A673 (cell line): ENCODE results near the gene RAB7B. TPM values are rescaled to one million over a fixed set of nuclear protein-coding genes. Genes with fewer than 3 reads are reported as not detected.

Experiments used
- BruUV-seq: library from RNA; stranded (reverse); fragments of 400-500 nt; replicated peaks from 2 replicates; lab custom pipeline; 2021; lab: Mats Ljungman, UMichigan
- CTCF ChIA-PET: fragments of 300-600 bp; sonication (Branson Sonifier 250); formaldehyde crosslinking; loops from one replicate; lab custom pipeline; 2022; ENCODE audit warnings: antibody characterized with exemption; lab: Charles Lee
- POLR2A ChIA-PET: fragments of 300-600 bp; sonication (Branson Sonifier 250); formaldehyde crosslinking; loops from one replicate; lab custom pipeline; 2022; ENCODE audit warnings: antibody characterized with exemption; ENCODE audit not compliant: low non-redundant PET; lab: Charles Lee
- DNase-seq: peaks from one replicate; pipeline ENCODE4 v3.0.0-alpha.2; 2015; ENCODE audit warnings: low spot score
- H3K27ac ChIP-seq: fragments of 200-600 bp; sonication (generic); 2 replicates; pipeline ENCODE4 v1.5.1; 2016; ENCODE audit warnings: mixed run types, low read depth, mild to moderate bottlenecking, mixed read lengths, antibody characterized with exemption, low read length; ENCODE audit not compliant: poor library complexity, severe bottlenecking
- H3K27me3 ChIP-seq: fragments of 200-600 bp; sonication (generic); replicated peaks from 2 replicates; pipeline ENCODE4 v1.6.1; 2017; ENCODE audit warnings: mixed run types, low read depth, mild to moderate bottlenecking, mixed read lengths, antibody characterized with exemption, low read length; ENCODE audit not compliant: insufficient read depth, poor library complexity
- H3K36me3 ChIP-seq: fragments of 200-600 bp; sonication (generic); 2 replicates; pipeline ENCODE4 v1.6.1; 2016; ENCODE audit warnings: mixed run types, mild to moderate bottlenecking, mixed read lengths, antibody characterized with exemption, low read length; ENCODE audit not compliant: insufficient read depth, poor library complexity, severe bottlenecking
- H3K4me1 ChIP-seq: fragments of 200-600 bp; sonication (generic); 2 replicates; pipeline ENCODE4 v1.6.1; 2017; ENCODE audit warnings: mixed run types, mild to moderate bottlenecking, mixed read lengths, antibody characterized with exemption, low read length; ENCODE audit not compliant: insufficient read depth, poor library complexity, severe bottlenecking
- H3K4me3 ChIP-seq: fragments of 200-600 bp; sonication (generic); 2 replicates; pipeline ENCODE4 v1.5.1; 2016; ENCODE audit warnings: low read depth, mixed run types, mild to moderate bottlenecking, mixed read lengths, low read length; ENCODE audit not compliant: poor library complexity, severe bottlenecking
- H3K9me3 ChIP-seq: fragments of 200-600 bp; sonication (generic); 2 replicates; pipeline ENCODE4 v1.6.1; 2016; ENCODE audit warnings: mixed run types, low read depth, mild to moderate bottlenecking, mixed read lengths, antibody characterized with exemption, low read length; ENCODE audit not compliant: poor library complexity, severe bottlenecking
- EZH2 ChIP-seq: fragments of 200-600 bp; sonication (generic); IDR thresholded peaks from 2 replicates; pipeline ENCODE4 v1.6.1; 2017; ENCODE audit warnings: borderline replicate concordance, low read depth, mild to moderate bottlenecking, mixed read lengths, antibody characterized with exemption, low read length; ENCODE audit not compliant: poor library complexity, severe bottlenecking
- intact Hi-C: fragments of 100-400 bp; cut with micrococcal nuclease; formaldehyde crosslinking; loops from one replicate; pipeline ENCODE4 v1.10.0; 2022; ENCODE audit not compliant: unreplicated experiment
- total RNA-seq: library from RNA; stranded (reverse); gene quantifications from 2 replicates; pipeline ENCODE4 v1.2.3, GENCODE V29; 2021
- TF ChIP-seq, protein P1 (sequence below): fragments of 300-800, 200-600 bp; sonication (generic); conservative IDR thresholded peaks from 2 replicates; pipeline ENCODE4 v1.5.1; 2017; ENCODE audit warnings: low read depth, mild to moderate bottlenecking, antibody characterized with exemption, low read length, moderate library complexity, mixed read lengths

The RAB7B gene
- total RNA-seq, 1 experiment from 2014 or later = 0.11 TPM

DNA sequence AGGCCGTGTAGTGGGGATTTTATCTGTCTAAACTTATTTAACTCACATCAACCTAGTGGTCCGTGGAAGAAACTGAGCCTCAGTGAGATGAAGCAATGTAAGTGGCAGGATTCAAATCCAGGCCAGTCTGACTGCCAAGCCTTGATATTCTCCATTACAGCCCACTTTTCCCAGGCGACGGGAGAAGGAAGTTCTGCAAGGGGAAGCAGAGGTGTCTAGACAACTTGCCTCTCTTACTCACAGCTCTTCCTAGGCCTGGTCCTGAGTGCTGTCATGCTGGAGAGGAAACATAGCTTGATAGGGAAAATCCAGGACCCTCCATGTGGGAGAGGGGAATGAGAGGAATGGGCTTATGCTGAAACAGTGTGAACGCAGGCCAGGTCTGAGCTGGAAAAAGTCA, 11.4 kb upstream of the RAB7B start:
- ChIA-PET CTCF (no interaction called here), POLR2A (no interaction called here)
- Histone ChIP-seq H3K4me1 (no peaks in the 10 kb centered on the region), H3K9me3 (no peaks in the 10 kb centered on the region), H3K27ac (no peak overlapping the region), H3K27me3 (no peaks in the 10 kb centered on the region), H3K4me3 (no peak overlapping the region), H3K36me3 (no peaks in the 10 kb centered on the region)
- no peak for TF ChIP-seq EZH2
- TF ChIP-seq, protein P1, sequence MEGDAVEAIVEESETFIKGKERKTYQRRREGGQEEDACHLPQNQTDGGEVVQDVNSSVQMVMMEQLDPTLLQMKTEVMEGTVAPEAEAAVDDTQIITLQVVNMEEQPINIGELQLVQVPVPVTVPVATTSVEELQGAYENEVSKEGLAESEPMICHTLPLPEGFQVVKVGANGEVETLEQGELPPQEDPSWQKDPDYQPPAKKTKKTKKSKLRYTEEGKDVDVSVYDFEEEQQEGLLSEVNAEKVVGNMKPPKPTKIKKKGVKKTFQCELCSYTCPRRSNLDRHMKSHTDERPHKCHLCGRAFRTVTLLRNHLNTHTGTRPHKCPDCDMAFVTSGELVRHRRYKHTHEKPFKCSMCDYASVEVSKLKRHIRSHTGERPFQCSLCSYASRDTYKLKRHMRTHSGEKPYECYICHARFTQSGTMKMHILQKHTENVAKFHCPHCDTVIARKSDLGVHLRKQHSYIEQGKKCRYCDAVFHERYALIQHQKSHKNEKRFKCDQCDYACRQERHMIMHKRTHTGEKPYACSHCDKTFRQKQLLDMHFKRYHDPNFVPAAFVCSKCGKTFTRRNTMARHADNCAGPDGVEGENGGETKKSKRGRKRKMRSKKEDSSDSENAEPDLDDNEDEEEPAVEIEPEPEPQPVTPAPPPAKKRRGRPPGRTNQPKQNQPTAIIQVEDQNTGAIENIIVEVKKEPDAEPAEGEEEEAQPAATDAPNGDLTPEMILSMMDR = no peak
- no TSS peak for BruUV-seq
- DNase-seq = no peak
- intact Hi-C loops = no loop called here

DNA sequence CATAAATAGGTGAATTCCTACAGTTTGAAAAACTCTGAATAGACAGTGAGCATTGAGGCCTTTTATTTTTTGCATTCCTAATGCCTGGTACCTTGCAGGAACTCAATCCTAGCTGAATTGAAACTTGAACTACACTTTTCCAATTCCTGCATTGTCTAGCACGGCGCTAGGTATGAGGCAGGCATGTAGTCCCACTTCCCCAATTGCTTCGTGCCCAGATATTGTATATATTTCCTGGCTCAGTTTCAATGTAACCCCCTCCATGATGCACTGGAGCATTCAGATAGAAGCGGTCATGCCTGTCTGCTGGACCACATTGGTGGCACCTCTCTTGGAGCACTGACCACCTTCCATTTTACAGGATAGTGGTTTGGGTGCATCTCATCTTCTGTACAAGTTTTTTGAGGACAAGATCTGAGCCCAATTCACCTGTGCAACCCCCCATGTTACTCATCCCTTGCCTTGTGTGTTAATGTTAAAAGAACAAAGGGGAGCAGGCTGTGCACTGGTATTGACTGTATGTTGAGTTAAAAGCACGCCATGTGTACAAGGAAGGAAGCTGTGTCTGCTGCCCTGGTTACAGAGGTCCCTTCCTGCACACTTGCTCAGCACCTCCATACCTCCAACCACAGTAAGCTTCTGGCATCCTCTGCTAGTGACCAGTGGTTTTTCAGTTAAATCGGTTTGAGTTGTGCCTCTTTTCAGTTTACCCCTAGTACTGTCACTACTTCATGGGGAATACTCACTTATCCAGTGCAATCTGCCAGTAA, 10.0 kb upstream of the RAB7B start:
- H3K9me3 ChIP-seq = no peaks in the 10 kb centered on the region
- no peak overlapping the region for H3K27ac ChIP-seq
- no peak for TF ChIP-seq EZH2
- TF ChIP-seq, protein P1 = no peak
- no peak overlapping the region for H3K4me3 ChIP-seq
- no peaks in the 10 kb centered on the region for H3K27me3 ChIP-seq
- BruUV-seq = no TSS peak
- ChIA-PET CTCF (no interaction called here), POLR2A (no interaction called here)
- intact Hi-C loops = no loop called here
- DNase-seq = no peak
- H3K4me1 ChIP-seq = no peaks in the 10 kb centered on the region
- H3K36me3 ChIP-seq = no peaks in the 10 kb centered on the region

- H3K27me3 ChIP-seq = no peaks in the 10 kb centered on the region
- intact Hi-C loops = no loop called here
- peak; percentile 34 for DNase-seq
- no peak for TF ChIP-seq EZH2
- no peak overlapping the region for H3K4me3 ChIP-seq
- no peak overlapping the region for H3K27ac ChIP-seq
- BruUV-seq = no TSS peak
- H3K4me1 ChIP-seq = no peaks in the 10 kb centered on the region
- no peaks in the 10 kb centered on the region for H3K9me3 ChIP-seq
- CTCF ChIA-PET = no interaction called here
- no peaks in the 10 kb centered on the region for H3K36me3 ChIP-seq
- POLR2A ChIA-PET = no interaction called here
Observed at GRCh38 chr1:206012086-206012859, 9.1 kb upstream of the RAB7B start.
